GM12878 (cell line): ENCODE measurements around the gene FBXO42. TPM values are rescaled to one million over a fixed set of nuclear protein-coding genes. Genes with fewer than 3 reads are reported as not detected.

ENCODE experiments used
- ATAC-seq: fragments of 200-7000 bp; cut with Tn5 transposase; 3 replicates; pipeline ENCODE4 v1.9.1; 2020; ENCODE audit warnings: mild to moderate bottlenecking, moderate library complexity
- BruUV-seq: library from RNA; stranded (reverse); fragments of 400-500 nt; replicated peaks from 2 replicates; lab custom pipeline; 2021; lab: Mats Ljungman, UMichigan
- CTCF ChIA-PET: fragments of 300-600 bp; sonication (Branson Sonifier 250); formaldehyde crosslinking; extraction: SDS; loops from one replicate; lab custom pipeline; 2021; ENCODE audit warnings: inconsistent platforms; lab: Yijun Ruan, JAX
- POLR2A ChIA-PET: fragments of 350-600 bp; formaldehyde crosslinking; extraction: SDS; loops from one replicate; lab custom pipeline; 2021; ENCODE audit warnings: inconsistent platforms; lab: Charles Lee
- RAD21 ChIA-PET: fragments of 300-600 bp; sonication (Branson Sonifier 250); formaldehyde crosslinking; loops from one replicate; lab custom pipeline; 2023; ENCODE audit warnings: antibody characterized with exemption; ENCODE audit not compliant: unreplicated experiment; lab: Charles Lee
- SMC1A ChIA-PET: fragments of 300-600 bp; sonication (Branson Sonifier 250); formaldehyde crosslinking; loops from one replicate; lab custom pipeline; 2023; ENCODE audit not compliant: unreplicated experiment, uncharacterized antibody; lab: Charles Lee
- DNase-seq: peaks from one replicate; pipeline ENCODE4 v3.0.0-alpha.2; 2011; ENCODE audit warnings: low read depth, low spot score
- FAIRE-seq: peaks from 3 replicates; lab custom pipeline; 2011; peaks lifted over from hg19 to GRCh38; lab: Jason Lieb, UNC
- H2AFZ ChIP-seq: 2 replicates; pipeline ENCODE4 v1.6.0; 2011; ENCODE audit warnings: low read depth, low read length, control low read depth; ENCODE audit not compliant: control insufficient read depth
- H3K27ac ChIP-seq: 2 replicates; pipeline ENCODE4 v1.5.1; 2011; ENCODE audit warnings: control low read depth; ENCODE audit not compliant: control insufficient read depth, insufficient read depth
- H3K27me3 ChIP-seq, 2 experiments: replicated peaks in 1 of 2; 2 replicates each; pipeline versions ENCODE4 v1.6.0 to v1.6.1; 2011; ENCODE audit warnings: low read length in 1 of 2; ENCODE audit not compliant: control insufficient read depth in 2 of 2, insufficient read depth in 2 of 2
- H3K36me3 ChIP-seq, 2 experiments: 2 replicates each; pipeline ENCODE4 v1.5.1; 2011; ENCODE audit warnings: low read length in 1 of 2; ENCODE audit not compliant: control insufficient read depth in 2 of 2, insufficient read depth in 2 of 2
- H3K4me1 ChIP-seq: 2 replicates; pipeline ENCODE4 v1.6.1; 2011; ENCODE audit warnings: mild to moderate bottlenecking, low read length, moderate library complexity, mixed read lengths; ENCODE audit not compliant: control insufficient read depth, insufficient read depth
- H3K4me2 ChIP-seq: 2 replicates; pipeline ENCODE4 v1.6.0; 2011; ENCODE audit warnings: control low read depth; ENCODE audit not compliant: control insufficient read depth, insufficient read depth
- H3K4me3 ChIP-seq: fragments of 200-600 bp; sonication (generic); 2 replicates; pipeline ENCODE4 v1.5.1; 2016
- H3K79me2 ChIP-seq: 2 replicates; pipeline ENCODE4 v1.6.0; 2011; ENCODE audit warnings: low read length; ENCODE audit not compliant: control insufficient read depth, insufficient read depth
- H3K9ac ChIP-seq: 2 replicates; pipeline ENCODE4 v1.8.0; 2011; ENCODE audit warnings: low read length, control low read depth, mixed read lengths; ENCODE audit not compliant: control insufficient read depth, insufficient read depth
- H3K9me3 ChIP-seq: replicated peaks from 3 replicates; pipeline ENCODE4 v1.5.1; 2011; ENCODE audit warnings: mild to moderate bottlenecking, low read length; ENCODE audit not compliant: control insufficient read depth, insufficient read depth
- H4K20me1 ChIP-seq: 2 replicates; pipeline ENCODE4 v1.6.0; 2011; ENCODE audit not compliant: control insufficient read depth, insufficient read depth
- ATF7 ChIP-seq: fragments of 450-650 bp; IDR thresholded peaks from 2 replicates; pipeline ENCODE4 v1.6.1; 2016; ENCODE audit warnings: low read depth, mild to moderate bottlenecking
- CBX5 ChIP-seq: sonication (generic); IDR thresholded peaks from 2 replicates; pipeline ENCODE4 v1.6.1; 2016; ENCODE audit warnings: low read depth, moderate library complexity, mild to moderate bottlenecking, inconsistent platforms
- CHD1 ChIP-seq: IDR thresholded peaks from 2 replicates; pipeline ENCODE4 v1.6.1; 2012; ENCODE audit warnings: low read depth, low read length, improper control_type of control experiment
- EZH2 ChIP-seq: IDR thresholded peaks from 2 replicates; pipeline ENCODE4 v1.6.1; 2012; ENCODE audit warnings: low read depth, mild to moderate bottlenecking, control low read depth, inconsistent platforms, low read length, borderline replicate concordance; ENCODE audit not compliant: control insufficient read depth
- GABPA ChIP-seq: IDR thresholded peaks from 2 replicates; pipeline ENCODE4 v1.6.1; 2014; ENCODE audit warnings: antibody characterized with exemption, low read depth, mild to moderate bottlenecking, inconsistent platforms
- HSF1 ChIP-seq: fragments of 150-350 bp; IDR thresholded peaks from 2 replicates; pipeline ENCODE4 v1.6.1; 2014; ENCODE audit warnings: mild to moderate bottlenecking, low read depth, low read length
- IKZF1 ChIP-seq: fragments of 450-650 bp; conservative IDR thresholded peaks from 2 replicates; pipeline ENCODE4 v1.6.1; 2017; ENCODE audit warnings: antibody characterized with exemption, mild to moderate bottlenecking
- JUND ChIP-seq: IDR thresholded peaks from 2 replicates; pipeline ENCODE4 v1.6.1; 2012; ENCODE audit warnings: low read depth, mild to moderate bottlenecking, low read length, improper control_type of control experiment, moderate library complexity
- MYB ChIP-seq: fragments of 150-350 bp; IDR thresholded peaks from 2 replicates; pipeline ENCODE4 v1.6.1; 2014; ENCODE audit warnings: mild to moderate bottlenecking, low read depth, low read length, borderline replicate concordance
- RBBP5 ChIP-seq: fragments of 200-600 bp; sonication (generic); conservative IDR thresholded peaks from 2 replicates; pipeline ENCODE4 v1.6.1; 2016
- RELA ChIP-seq: fragments of 450-650 bp; IDR thresholded peaks from 2 replicates; pipeline ENCODE4 v1.8.0; 2014; ENCODE audit warnings: borderline replicate concordance; ENCODE audit not compliant: partially characterized antibody
- RFX5 ChIP-seq: IDR thresholded peaks from 2 replicates; pipeline ENCODE4 v1.6.1; 2011; ENCODE audit warnings: low read depth, low read length, improper control_type of control experiment
- SIX5 ChIP-seq: IDR thresholded peaks from 2 replicates; pipeline ENCODE4 v1.6.1; 2011; ENCODE audit warnings: mild to moderate bottlenecking, low read depth, low read length, moderate library complexity; ENCODE audit not compliant: severe bottlenecking
- SUPT20H ChIP-seq: IDR thresholded peaks from 2 replicates; pipeline ENCODE4 v1.6.1; 2011; ENCODE audit warnings: low read depth, mild to moderate bottlenecking, low read length, moderate library complexity, borderline replicate concordance; ENCODE audit not compliant: control insufficient read depth
- TCF3 ChIP-seq: IDR thresholded peaks from 2 replicates; pipeline ENCODE4 v1.6.1; 2012; ENCODE audit warnings: low read depth, mild to moderate bottlenecking, low read length, borderline replicate concordance; ENCODE audit not compliant: insufficient read depth
- USF1 ChIP-seq: IDR thresholded peaks from 2 replicates; pipeline ENCODE4 v1.6.1; 2011; ENCODE audit warnings: borderline replicate concordance, low read depth, mild to moderate bottlenecking, moderate library complexity, mixed read lengths, low read length; ENCODE audit not compliant: insufficient read depth; ENCODE audit errors: extremely low read length
- WGBS: methylation state at CpG from one replicate; pipeline ENCODE4 v1.1.6; 2016; ENCODE audit warnings: low lambda C conversion rate; ENCODE audit not compliant: insufficient replicate concordance, insufficient coverage; ENCODE audit errors: missing lambda C conversion rate; 5-methylcytosine and 5-hydroxymethylcytosine counted together
- in situ Hi-C: fragments of 300-500 bp; cut with MboI; formaldehyde crosslinking; loops from 9 replicates; pipeline ENCODE4 v1.14.3; 2018; ENCODE audit warnings: mixed read lengths
- intact Hi-C: fragments of 100-400 bp; cut with micrococcal nuclease; formaldehyde crosslinking; loops from one replicate; pipeline ENCODE4 v1.14.2; 2022; ENCODE audit not compliant: unreplicated experiment
- polyA plus RNA-seq, 11 experiments: library from polyadenylated mRNA; depleted of rRNA in 4 of 11; unstranded in 6 of 11; stranded (reverse) in 5 of 11; fragments of >200 nt; fragmentation: Nextera tagmentation in 4 of 11; fragmentation: Illumina TruSeq in 1 of 11; extraction: Ambion mirVana in 4 of 11; extraction: Trizol in 1 of 11; gene quantifications; 1 replicate in 1 of 11; 2 replicates in 10 of 11; pipeline versions ENCODE4 v1.2.1 to v1.2.3, GENCODE V29; 2011 to 2016; ENCODE audit warnings: inconsistent platforms in 2 of 11, missing spikeins in 2 of 11, low read depth in 1 of 11
- total RNA-seq, 4 experiments: library from RNA; depleted of rRNA in 3 of 4; stranded (reverse); fragments of >200 nt in 3 of 4; fragmentation: Illumina TruSeq in 1 of 4; extraction: Trizol in 1 of 4; gene quantifications; 2 replicates each; pipeline versions ENCODE4 v1.2.1 to v1.2.3, GENCODE V29; 2013 to 2021

The FBXO42 gene
- total and polyA plus RNA-seq, 10 of the 15 experiments (the other 5 are each of a cell fraction or from before 2014, with no cell fraction given), result 6.1 to 23.8 (median 15.2) TPM

GRCh38 chr1:16213013-16213412 is 139.3 kb downstream of the FBXO42 start:
- BruUV-seq, result no TSS peak

GRCh38 chr1:16212251-16212961 is 139.9 kb downstream of the FBXO42 start, which contains the start of gene ARHGEF19:
Gene ARHGEF19 (minus strand): TSS chr1:16212652. CDS start chr1:16209054, 3,598 bp downstream.
- Histone ChIP-seq H4K20me1 (no peaks in the 10 kb centered on the region), H3K9me3 (no peaks in the 10 kb centered on the region), H3K4me3 (no peak within 1 kb of the TSS), H3K4me2 (no peak within 1 kb of the TSS), H3K79me2 (no peaks in the 10 kb centered on the region), H2AFZ (no peak within 1 kb of the TSS), H3K4me1 (peaks cover 5% of the 10 kb centered on the region; the same call in 1 of the 2 replicates), H3K27me3 (no peaks in the 10 kb centered on the region; a peak in 1 of 4 replicates), H3K36me3 (no peaks in the 10 kb centered on the region), H3K9ac (no peak within 1 kb of the TSS), H3K27ac (no peak within 1 kb of the TSS)
- ChIA-PET CTCF (interaction anchor here (0.9 to 1.1 kb wide), 2 partner anchors 8 to 32 kb away, joined by 3 to 4 read pairs; no protein-coding TSS in a partner anchor), SMC1A (interaction anchor here (1.1 kb wide), 1 partner anchor 32 kb away, joined by 3 read pairs; no protein-coding TSS in a partner anchor), POLR2A (no interaction called here), RAD21 (no interaction called here)
- no peak for FAIRE-seq
- intact Hi-C loops (no loop called here), in situ Hi-C loops (no loop called here)
- no peak for DNase-seq
- ATAC-seq, result no peak
- WGBS, result 19% methylated on average over 13 of the region's 14 CpGs
- BruUV-seq, result no TSS peak
- TF ChIP-seq JUND (no peak), HSF1 (no peak), SIX5 (no peak), CBX5 (no peak), ATF7 (no peak), USF1 (no peak), IKZF1 (no peak)

More at GRCh38 chr1:16213013-16213412, 139.3 kb downstream of the FBXO42 start:
- Histone ChIP-seq H3K9me3 (no peaks in the 10 kb centered on the region), H4K20me1 (no peaks in the 10 kb centered on the region)
- in situ Hi-C loops, result no loop called here
- DNase-seq, result no peak
- SMC1A ChIA-PET, result interaction anchor here (1.0 kb wide), 1 partner anchor 32 kb away, joined by 3 read pairs; no protein-coding TSS in a partner anchor
- no peak for TF ChIP-seq GABPA
- no peak for TF ChIP-seq EZH2
- no peak for TF ChIP-seq TCF3
- TF ChIP-seq JUND, result no peak
- TF ChIP-seq SUPT20H, result no peak
- TF ChIP-seq MYB, result no peak
- no peak for TF ChIP-seq CHD1
- TF ChIP-seq RELA, result no peak
- no peak for TF ChIP-seq RFX5
- no peak for TF ChIP-seq RBBP5
- TF ChIP-seq, all 136 proteins: peak for 0
- WGBS, result 12% methylated on average over 3 of the region's 3 CpGs
- intact Hi-C loops, result no loop called here
- POLR2A ChIA-PET, result no interaction called here
- Histone ChIP-seq H2AFZ (no peak overlapping the region), H3K4me1 (peaks cover 5% of the 10 kb centered on the region; the same call in 1 of the 2 replicates), H3K4me2 (no peak overlapping the region), H3K4me3 (no peak overlapping the region), H3K36me3 (no peaks in the 10 kb centered on the region), H3K27ac (no peak overlapping the region), H3K9ac (no peak overlapping the region), H3K27me3 (no peaks in the 10 kb centered on the region; a peak in 1 of 4 replicates), H3K79me2 (no peaks in the 10 kb centered on the region)
- CTCF ChIA-PET, result interaction anchor here (1.1 kb wide), 1 partner anchor 9 kb away, joined by 4 read pairs; no protein-coding TSS in a partner anchor
- no peak for ATAC-seq
- RAD21 ChIA-PET, result no interaction called here
- FAIRE-seq, result no peak
